ENCODE results near the gene B3GNT2.

Gene B3GNT2

DNA sequence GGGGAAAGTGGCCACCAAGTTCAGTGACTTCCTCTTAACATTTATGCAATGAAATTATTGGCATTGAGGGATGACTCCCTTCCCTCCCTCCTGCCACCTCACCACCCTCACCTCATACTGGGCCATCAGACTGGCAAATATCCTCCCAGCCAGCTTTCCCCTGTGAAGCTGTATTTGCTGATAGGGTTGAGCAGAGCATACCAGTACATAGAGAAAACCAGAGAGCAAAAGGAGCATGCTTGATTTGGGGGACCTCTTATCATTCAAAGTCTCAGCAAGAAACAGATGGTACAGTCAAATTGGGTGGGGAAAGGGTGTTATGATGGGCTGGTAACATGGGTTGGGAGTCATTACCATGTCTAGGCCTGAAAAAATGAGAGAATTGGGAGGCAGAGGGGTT, 19.1 kb upstream of the B3GNT2 start:
- Mint-ChIP-seq H3K9me3 (no peaks in the 10 kb centered on the region), H3K27ac (no peak overlapping the region), H3K4me1 (ENCODE audit: low read depth) (peaks cover 2% of the 10 kb centered on the region), H3K4me3 (no peak overlapping the region), H3K36me3 (ENCODE audit: low read depth) (no peaks in the 10 kb centered on the region), H3K27me3 (no peaks in the 10 kb centered on the region)
- DNase-seq, result no peak

DNA sequence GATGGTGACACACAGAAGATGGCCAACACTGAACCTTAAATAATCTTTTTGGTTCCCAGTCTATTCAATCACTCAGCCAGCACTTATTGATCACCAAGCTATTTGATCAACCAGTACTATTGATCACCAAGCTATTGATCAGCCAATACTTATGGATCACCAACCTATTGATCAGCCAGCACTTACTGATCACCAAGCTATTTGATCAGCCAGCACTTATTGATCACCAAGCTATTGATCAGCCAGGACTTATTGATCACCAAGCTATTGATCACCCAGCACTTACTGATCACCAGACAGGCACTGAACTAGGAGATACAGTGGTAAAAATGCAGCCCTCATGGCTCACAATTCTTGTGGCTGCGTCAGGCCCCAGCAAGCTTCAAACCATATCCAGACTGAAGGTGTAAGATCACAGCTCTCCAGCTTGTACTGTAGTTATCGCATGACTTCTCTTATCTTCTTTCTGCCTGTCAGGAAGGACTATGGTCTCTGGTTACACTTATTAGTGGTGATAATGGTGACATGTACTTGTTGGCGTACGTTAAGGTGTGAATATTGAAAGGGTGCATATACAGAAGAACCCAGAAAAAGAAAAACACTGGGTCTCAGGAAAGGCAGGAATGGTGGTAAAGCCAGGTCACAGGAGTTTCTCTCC, 18.4 kb upstream of the B3GNT2 start:
- H3K27ac Mint-ChIP-seq, result no peak overlapping the region
- H3K36me3 Mint-ChIP-seq (ENCODE audit: low read depth), result no peaks in the 10 kb centered on the region
- H3K4me3 Mint-ChIP-seq, result no peak overlapping the region
- H3K27me3 Mint-ChIP-seq, result no peaks in the 10 kb centered on the region
- H3K9me3 Mint-ChIP-seq, result no peaks in the 10 kb centered on the region
- H3K4me1 Mint-ChIP-seq (ENCODE audit: low read depth), result peaks cover 2% of the 10 kb centered on the region
- DNase-seq, result no peak

DNA sequence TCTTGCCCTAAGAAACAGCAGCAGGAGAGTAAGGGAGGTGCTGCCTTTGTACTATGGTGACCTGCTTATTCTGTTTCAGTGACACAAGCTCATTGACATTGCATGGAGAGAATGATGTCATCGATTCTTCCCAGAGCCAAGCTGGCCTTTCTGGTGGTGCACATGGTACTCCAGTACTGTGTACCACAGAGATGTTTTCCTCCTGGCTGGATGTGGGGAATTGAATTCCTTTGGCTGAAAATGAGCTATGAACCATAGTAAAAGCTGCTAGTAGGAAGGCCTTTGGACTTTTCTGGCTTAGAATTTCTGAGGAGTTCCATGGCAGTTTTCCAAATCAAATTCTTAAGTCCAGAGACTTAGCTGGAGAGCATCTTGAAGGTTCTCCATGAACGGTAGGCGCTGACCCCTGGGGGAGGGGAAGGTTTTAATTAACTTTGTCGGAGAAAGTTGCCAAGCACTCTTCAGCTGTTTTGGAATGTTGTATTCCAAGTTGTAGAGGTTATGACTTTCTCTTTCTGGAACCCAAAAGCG, 17.1 kb upstream of the B3GNT2 start:
- no peaks in the 10 kb centered on the region for H3K27me3 Mint-ChIP-seq
- H3K4me3 Mint-ChIP-seq, result no peak overlapping the region
- no peaks in the 10 kb centered on the region for H3K36me3 Mint-ChIP-seq (ENCODE audit: low read depth)
- DNase-seq, result no peak
- no peak overlapping the region for H3K27ac Mint-ChIP-seq
- H3K4me1 Mint-ChIP-seq (ENCODE audit: low read depth), result peaks cover 2% of the 10 kb centered on the region
- H3K9me3 Mint-ChIP-seq, result no peaks in the 10 kb centered on the region

DNA sequence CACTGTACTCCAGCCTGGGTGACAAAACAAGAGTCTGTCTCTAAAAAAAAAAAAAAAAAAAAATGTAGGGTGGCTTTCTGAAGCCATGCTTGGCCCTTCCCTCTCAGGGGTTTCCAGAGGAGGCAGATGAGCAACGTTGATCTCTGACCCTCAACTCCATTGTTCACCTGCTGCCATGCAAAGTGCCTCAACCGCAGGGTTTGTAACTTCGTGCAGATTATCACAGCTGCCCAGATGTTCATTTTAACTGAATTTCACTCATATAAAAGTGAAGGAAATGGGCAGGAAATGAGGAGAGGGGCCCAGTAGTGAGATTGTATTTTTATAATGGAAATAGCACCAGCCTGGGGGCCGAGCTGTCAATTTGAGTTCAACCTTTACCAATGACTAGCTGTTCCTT, 14.9 kb upstream of the B3GNT2 start:
- no peak for DNase-seq
- no peaks in the 10 kb centered on the region for H3K36me3 Mint-ChIP-seq (ENCODE audit: low read depth)
- no peak overlapping the region for H3K4me3 Mint-ChIP-seq
- no peaks in the 10 kb centered on the region for H3K27me3 Mint-ChIP-seq
- H3K9me3 Mint-ChIP-seq, result no peaks in the 10 kb centered on the region
- no peak overlapping the region for H3K27ac Mint-ChIP-seq
- peaks cover 2% of the 10 kb centered on the region for H3K4me1 Mint-ChIP-seq (ENCODE audit: low read depth)

DNA sequence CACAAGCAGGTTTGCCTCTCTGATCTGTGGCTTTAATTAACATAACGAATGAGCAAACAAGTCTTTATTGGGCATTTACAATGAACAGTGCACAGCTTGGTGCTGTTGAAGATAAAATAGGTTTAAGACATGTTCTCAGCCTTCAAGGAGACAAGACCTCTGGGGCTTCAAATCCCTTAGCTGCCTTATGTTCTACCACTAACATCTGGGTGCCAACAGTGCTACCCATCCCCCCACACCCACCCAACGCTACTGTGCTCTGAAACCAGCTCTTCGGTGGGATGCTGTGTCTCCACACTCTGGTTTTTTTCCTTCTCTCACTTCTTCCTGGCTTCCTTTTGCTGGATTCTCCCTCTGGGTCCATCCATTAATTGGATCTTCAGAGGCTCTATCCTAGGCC, 14.1 kb upstream of the B3GNT2 start:
- Mint-ChIP-seq H3K36me3 (ENCODE audit: low read depth) (no peaks in the 10 kb centered on the region), H3K4me3 (no peak overlapping the region), H3K27ac (no peak overlapping the region), H3K4me1 (ENCODE audit: low read depth) (peaks cover 2% of the 10 kb centered on the region), H3K27me3 (no peaks in the 10 kb centered on the region), H3K9me3 (no peaks in the 10 kb centered on the region)
- no peak for DNase-seq

DNA sequence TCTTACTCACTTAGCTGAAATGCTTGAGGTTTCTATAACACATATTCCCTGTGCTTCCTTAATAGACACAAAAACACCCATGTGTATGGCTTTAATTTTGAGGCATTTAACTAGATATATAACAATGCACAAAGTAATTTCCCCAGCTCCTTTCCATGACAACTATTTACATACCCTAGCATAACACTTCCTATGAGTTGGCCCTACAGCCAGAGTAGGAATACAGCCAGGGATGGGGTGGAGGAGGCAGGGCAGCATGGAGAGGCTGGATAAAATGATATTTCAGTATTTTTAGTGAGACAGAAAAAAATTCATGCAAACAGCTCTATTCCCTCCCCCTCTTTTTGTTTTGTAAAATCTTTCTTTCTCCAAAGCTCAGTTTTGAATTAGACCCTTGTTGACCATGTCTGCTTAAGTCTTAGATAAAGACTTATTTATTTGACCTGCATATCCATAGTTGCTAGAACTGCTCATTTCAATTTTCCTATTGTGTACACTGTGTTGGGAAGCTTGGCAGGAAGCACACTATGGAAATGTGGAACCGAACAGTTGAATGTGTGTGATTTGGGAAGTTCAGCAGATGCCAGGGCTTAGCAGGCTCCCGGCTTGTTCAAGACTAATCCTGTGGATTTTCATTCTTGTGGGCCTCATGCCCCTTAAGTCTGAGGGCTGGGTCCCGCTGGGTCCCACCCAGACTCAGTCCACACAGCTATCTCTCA, 11.2 kb upstream of the B3GNT2 start:
- Mint-ChIP-seq H3K4me1 (ENCODE audit: low read depth) (peaks cover 2% of the 10 kb centered on the region), H3K36me3 (ENCODE audit: low read depth) (no peaks in the 10 kb centered on the region), H3K9me3 (no peaks in the 10 kb centered on the region), H3K27ac (no peak overlapping the region), H3K4me3 (no peak overlapping the region), H3K27me3 (no peaks in the 10 kb centered on the region)
- no peak for DNase-seq

DNA sequence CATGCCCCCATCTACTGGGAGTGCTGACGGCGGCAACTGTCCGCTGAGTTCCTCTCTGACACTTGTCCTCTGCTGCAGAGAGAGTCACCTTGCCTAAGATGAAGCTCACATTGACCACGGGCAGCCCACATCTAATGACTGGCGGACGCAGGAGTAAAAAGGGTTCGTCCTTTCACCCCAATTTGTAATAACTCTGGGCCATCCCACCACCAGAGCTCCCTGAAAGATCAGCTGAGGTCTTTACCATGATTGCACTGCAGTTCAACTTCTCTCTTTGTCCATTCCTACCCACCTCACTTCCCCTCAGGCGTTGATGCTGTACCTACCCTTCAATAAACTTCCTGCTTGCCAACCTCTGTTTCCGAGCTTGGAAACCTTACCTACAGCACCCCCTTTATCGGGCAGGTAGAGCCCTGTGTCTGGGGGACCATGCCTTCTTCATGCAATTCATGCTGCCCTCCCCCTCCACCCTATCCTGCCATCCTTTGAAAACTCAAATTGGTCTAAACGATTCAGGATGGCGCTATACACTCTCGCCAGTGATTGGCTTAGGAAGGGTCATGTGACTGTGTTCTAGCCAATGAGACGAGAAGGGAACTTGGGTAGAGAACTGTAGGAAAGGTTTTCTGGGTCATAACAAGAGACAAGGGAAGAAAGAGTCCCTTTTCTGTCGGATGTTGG, 10.3 kb upstream of the B3GNT2 start:
- Mint-ChIP-seq H3K9me3 (no peaks in the 10 kb centered on the region), H3K4me1 (ENCODE audit: low read depth) (peaks cover 2% of the 10 kb centered on the region), H3K27ac (no peak overlapping the region), H3K36me3 (ENCODE audit: low read depth) (no peaks in the 10 kb centered on the region), H3K27me3 (no peaks in the 10 kb centered on the region), H3K4me3 (no peak overlapping the region)
- no peak for DNase-seq

DNA sequence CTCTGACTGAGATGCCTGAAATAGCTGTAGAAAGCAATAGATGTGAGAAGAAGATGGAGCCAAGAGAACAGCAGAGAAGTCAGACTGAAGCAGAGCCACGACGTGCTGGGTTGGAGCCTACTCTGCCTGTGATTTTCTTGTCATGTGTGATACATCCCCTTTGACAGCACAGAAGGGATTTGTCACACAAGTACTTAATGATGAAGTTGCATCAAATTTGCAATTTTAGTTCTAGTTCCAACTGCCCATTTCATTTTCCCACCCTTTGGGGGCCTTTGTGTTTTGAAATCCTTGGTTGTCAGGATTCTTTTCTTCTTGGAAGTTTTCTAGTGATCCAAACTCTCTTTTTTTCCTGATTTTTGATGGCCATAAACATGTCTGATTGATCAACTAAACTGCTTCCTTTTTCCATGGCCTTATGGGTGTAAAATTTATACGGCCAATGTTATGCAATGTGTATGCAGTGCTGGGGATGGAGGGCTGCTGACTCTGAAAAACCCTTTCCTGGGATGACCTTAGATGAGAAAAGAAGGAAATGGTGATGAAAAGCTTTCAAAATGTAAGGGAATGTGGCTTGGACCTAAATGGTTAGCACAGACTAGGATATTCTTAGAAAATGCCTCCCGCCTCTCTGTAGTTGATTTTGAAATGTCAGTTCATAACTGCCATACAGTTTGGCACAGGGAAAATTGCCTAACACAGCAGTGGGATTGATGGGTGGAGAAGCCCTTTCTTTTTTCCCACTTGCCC, 9.6 kb upstream of the B3GNT2 start:
- Mint-ChIP-seq H3K9me3 (no peaks in the 10 kb centered on the region), H3K27me3 (no peaks in the 10 kb centered on the region), H3K4me3 (no peak overlapping the region), H3K27ac (no peak overlapping the region), H3K4me1 (ENCODE audit: low read depth) (no peaks in the 10 kb centered on the region), H3K36me3 (ENCODE audit: low read depth) (no peaks in the 10 kb centered on the region)
- no peak for DNase-seq

DNA sequence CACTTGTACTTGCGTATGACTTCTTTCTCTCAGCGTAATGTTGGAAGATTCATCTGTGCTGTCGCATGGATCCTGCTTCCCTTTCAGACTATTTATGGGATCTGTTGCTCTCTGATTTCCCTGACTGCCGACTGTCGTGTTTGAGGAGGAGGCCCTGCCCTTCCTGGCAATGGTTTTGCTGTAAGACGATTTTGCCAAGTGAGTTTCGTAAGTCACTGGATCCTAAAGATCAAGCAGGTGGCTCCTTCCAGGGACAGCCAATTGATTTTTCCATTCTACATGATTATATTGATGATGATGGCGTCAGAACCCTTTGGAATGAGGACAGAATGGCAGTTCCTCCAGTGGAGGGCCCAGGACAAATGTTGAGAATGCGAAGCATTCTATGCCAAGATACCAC, 8.7 kb upstream of the B3GNT2 start:
- no peaks in the 10 kb centered on the region for H3K4me1 Mint-ChIP-seq (ENCODE audit: low read depth)
- no peaks in the 10 kb centered on the region for H3K36me3 Mint-ChIP-seq (ENCODE audit: low read depth)
- H3K4me3 Mint-ChIP-seq, result no peak overlapping the region
- H3K27ac Mint-ChIP-seq, result no peak overlapping the region
- no peaks in the 10 kb centered on the region for H3K27me3 Mint-ChIP-seq
- no peak for DNase-seq
- H3K9me3 Mint-ChIP-seq, result no peaks in the 10 kb centered on the region

DNA sequence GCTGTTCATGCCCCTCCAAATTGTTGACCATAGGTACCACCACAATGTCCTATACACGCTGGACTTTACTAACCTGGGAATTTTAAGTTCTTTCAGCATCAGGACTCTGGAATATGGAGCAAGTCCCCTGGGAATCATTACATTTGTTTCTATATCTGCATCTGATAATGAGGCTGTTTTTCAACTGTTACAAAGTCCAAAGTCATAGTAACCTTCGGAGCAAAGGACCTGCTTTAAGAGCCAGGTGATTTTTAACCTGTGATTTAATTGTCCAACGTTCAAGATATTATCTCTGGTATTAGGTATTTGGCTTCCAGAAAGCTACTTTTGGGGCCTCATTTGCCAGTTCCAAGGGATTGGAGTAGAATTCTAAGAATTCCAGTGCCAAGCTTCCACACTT, 7.5 kb upstream of the B3GNT2 start:
- Mint-ChIP-seq H3K9me3 (no peaks in the 10 kb centered on the region), H3K36me3 (ENCODE audit: low read depth) (no peaks in the 10 kb centered on the region), H3K27ac (no peak overlapping the region), H3K27me3 (no peaks in the 10 kb centered on the region), H3K4me3 (no peak overlapping the region), H3K4me1 (ENCODE audit: low read depth) (no peaks in the 10 kb centered on the region)
- DNase-seq, result no peak

DNA sequence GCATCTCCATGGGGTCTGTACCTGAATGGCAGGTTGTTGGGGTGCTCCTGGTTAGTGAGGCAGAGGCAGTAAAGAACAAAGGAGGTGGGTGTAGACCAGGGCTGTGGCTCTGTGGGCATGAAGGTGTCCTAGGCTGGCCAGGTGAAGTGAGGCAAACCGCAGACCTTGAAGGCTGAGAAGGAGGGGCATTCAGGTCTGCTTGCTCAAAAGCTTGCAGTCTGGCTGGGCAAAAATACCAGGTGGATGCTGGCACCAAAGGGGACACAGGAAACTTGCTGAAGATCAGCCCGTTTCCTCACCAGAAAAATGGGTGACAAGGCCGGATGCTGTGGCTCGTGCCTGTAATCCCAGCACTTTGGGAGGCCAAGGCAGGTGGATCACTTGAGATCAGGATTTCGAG, 6.7 kb upstream of the B3GNT2 start:
- H3K9me3 Mint-ChIP-seq, result no peaks in the 10 kb centered on the region
- H3K4me1 Mint-ChIP-seq (ENCODE audit: low read depth), result no peaks in the 10 kb centered on the region
- DNase-seq, result no peak
- H3K4me3 Mint-ChIP-seq, result no peak overlapping the region
- no peaks in the 10 kb centered on the region for H3K36me3 Mint-ChIP-seq (ENCODE audit: low read depth)
- no peaks in the 10 kb centered on the region for H3K27me3 Mint-ChIP-seq
- H3K27ac Mint-ChIP-seq, result no peak overlapping the region

DNA sequence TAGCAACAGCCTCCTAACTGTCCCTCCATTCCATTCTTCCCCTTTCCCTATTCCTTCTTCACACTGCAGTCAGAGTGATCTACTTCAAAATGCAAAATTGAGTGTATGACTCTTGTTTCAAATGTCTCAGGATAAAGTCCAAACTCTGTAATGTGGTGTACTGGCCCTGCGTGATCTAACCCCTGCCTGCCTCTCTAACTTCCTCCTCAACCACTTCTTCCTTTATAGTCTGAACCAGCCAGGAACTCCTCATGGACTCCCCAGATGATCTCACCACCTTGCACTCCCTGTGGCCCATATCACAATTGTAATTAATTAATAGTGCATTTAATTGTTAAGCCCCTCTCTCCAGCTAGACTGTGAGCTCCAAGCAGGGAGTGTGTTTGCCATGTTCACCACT, 3.1 kb upstream of the B3GNT2 start:
- Mint-ChIP-seq H3K4me1 (ENCODE audit: low read depth) (peaks cover 4% of the 10 kb centered on the region), H3K36me3 (ENCODE audit: low read depth) (peaks cover 10% of the 10 kb centered on the region), H3K27me3 (no peaks in the 10 kb centered on the region), H3K9me3 (no peaks in the 10 kb centered on the region), H3K4me3 (no peak overlapping the region), H3K27ac (no peak overlapping the region)
- DNase-seq, result no peak

DNA sequence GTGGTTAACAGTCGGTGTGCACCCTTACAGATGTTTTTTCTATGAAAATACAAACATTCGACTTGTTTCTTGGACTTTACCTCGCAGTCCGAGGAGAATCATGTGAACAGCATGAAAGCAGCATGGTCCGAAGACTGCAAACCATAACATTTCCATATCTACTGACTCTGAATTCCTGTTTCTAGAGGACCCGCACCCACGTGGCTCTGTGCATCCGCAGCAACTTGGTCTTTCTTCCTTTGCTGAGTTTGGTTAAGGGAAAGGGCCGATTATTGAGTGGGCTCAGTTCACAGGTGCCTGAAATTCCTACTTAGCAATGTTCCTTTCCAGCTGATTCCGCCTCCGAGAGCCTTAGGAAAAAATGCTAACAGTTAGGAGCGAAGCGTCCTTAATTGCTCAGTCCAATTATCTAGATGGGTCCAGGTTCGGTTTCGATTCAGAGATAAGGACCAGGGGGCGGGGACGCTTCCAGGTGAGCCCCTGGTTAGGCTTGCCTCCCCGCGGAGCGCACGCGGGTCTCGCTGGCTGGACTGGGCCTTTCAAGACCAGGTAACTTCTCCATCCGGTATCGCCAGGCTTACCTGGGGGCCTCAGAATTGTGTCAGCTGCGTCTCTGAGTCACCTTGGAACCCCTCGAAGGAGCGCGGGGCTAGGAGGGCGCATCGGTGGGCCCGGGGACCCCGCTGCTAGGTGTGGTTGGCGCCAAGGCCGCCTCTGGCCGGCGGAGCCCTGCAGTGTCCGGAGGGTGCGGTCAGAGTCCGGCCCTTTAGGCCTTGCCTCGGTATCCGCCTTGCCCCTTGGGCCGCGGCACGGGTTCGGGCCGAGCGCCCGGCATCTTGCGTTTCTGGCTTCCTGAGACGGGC, 1.1 kb upstream of the B3GNT2 start:
- Mint-ChIP-seq H3K4me3 (peak overlapping the region; percentile 79), H3K36me3 (ENCODE audit: low read depth) (peaks cover 19% of the 10 kb centered on the region), H3K27ac (peak overlapping the region; percentile 31), H3K9me3 (no peaks in the 10 kb centered on the region), H3K4me1 (ENCODE audit: low read depth) (peaks cover 24% of the 10 kb centered on the region), H3K27me3 (no peaks in the 10 kb centered on the region)
- no peak for DNase-seq

Data from activated T-cell treated with anti-CD3 and anti-CD28 coated beads, Interleukin-2, amount 50 U/mL, for 24 hours (primary cell).